ENCODE measurements around the gene ZNF23.

DNA sequence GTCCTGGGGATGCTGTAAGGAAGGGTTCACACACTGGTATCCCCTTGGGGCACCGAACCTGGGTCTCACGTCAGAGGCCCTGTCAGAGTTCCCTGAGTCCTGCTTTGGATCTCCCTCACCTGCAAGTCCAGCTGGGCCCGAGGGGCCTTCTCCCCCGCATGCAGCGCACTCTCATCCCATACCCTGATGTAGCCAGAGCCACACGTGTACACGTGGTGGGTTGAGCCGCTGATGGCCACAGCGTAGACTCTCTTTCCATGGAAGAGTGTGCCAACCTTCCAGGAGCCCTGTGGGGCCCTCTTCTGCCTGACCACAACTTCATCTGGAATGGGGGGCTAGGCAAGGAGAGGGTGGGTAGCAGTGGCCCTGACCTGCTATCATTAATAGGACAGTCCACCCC is 30.1 kb downstream of the ZNF23 start:
- TF ChIP-seq CTCF (IDR thresholded peaks at IDR 0.05): no peak
- TF ChIP-seq POLR2A (IDR thresholded peaks at IDR 0.05): no peak
